ENCODE data around the gene MYBPC3. TPM values are rescaled to one million over a fixed set of nuclear protein-coding genes. Genes with fewer than 3 reads are reported as not detected.
"Not testable (repeated sequence)": the region's sequence is repeated elsewhere in the genome, so short reads cannot be mapped to it uniquely, and the experiment has no call there.

MYBPC3 gene
- total RNA-seq, 1 experiment from 2014 or later: 0.67 TPM

DNA sequence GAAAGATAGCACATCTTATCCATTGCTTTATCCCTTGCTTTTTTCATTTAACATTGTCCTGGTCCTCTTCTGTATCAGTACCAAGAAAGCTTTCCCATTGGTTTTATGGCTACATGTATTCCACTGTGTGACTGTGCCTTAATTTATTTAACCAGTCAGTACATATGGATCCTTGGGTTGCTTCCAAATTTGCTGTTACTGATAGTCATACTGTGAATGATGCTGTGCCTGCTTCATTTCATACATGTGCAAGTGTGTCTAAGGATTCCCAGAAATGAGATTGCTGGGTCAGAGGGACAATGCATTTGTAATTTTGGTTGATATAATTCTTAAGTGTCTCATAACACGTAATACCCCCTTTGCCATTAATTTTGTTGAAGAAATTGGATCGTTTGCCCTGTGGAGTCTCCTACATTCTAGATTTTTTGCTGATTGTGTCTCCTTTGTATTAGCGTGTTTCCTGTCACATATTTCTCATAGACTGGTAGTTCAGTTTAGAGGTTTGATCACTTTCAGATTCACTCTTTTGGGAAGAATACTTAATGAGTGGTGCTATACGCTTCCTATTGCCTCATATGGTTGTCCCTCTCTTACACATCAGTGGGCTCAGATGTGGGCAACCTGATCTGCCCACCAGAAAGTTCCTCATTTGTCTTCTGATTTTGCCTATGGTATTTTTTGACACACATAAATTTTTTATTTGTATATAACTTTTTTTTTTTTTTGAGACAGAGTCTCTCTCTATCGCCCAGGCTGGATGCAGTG, 35.3 kb downstream of the MYBPC3 start:
- H3K4me2 ChIP-seq (ENCODE audit: low read depth, low read length, poor library complexity, severe bottlenecking): peak overlapping the region; percentile 66
- peaks cover 31% of the 10 kb centered on the region for H3K4me1 ChIP-seq (ENCODE audit: low read length)
- H3K9me3 ChIP-seq (ENCODE audit: low read length): no peaks in the 10 kb centered on the region
- H3K79me2 ChIP-seq (ENCODE audit: low read length): peaks cover 6% of the 10 kb centered on the region; the same call in 1 of the 2 replicates
- no peaks in the 10 kb centered on the region for H3K9me2 ChIP-seq (replicated peaks; ENCODE audit: insufficient read depth, low read length)
- H2AFZ ChIP-seq (ENCODE audit: low read length): no peak overlapping the region
- peak overlapping the region; percentile 16; the same call in 1 of the 2 replicates for H3K4me3 ChIP-seq (ENCODE audit: low read length)
- H3K27ac ChIP-seq (ENCODE audit: low read length): peak overlapping the region; percentile 97
- H3K27me3 ChIP-seq (ENCODE audit: low read length): no peaks in the 10 kb centered on the region
- DNase-seq: peak; percentile 77
- peak overlapping the region; percentile 48 for H3K9ac ChIP-seq (ENCODE audit: low read length)
- H4K20me1 ChIP-seq (ENCODE audit: insufficient read depth, low read depth, low read length): no peaks in the 10 kb centered on the region
- H3K36me3 ChIP-seq (ENCODE audit: insufficient read depth, low read length): peaks cover 17% of the 10 kb centered on the region; the same call in 1 of the 2 replicates

GRCh38 chr11:47316501-47316900, 36.0 kb downstream of the MYBPC3 start:
- not testable (repeated sequence) for H2AFZ ChIP-seq (ENCODE audit: low read length); DNase-seq; H4K20me1 ChIP-seq (ENCODE audit: insufficient read depth, low read depth, low read length); H3K9me3 ChIP-seq (ENCODE audit: low read length); H3K27me3 ChIP-seq (ENCODE audit: low read length); H3K9me2 ChIP-seq (replicated peaks; ENCODE audit: insufficient read depth, low read length); H3K79me2 ChIP-seq (ENCODE audit: low read length); H3K4me2 ChIP-seq (ENCODE audit: low read depth, low read length, poor library complexity, severe bottlenecking); H3K4me3 ChIP-seq (ENCODE audit: low read length)
- Histone ChIP-seq H3K9ac (ENCODE audit: low read length) (peak overlapping the region; percentile 48; the same call in 1 of the 2 replicates), H3K4me1 (ENCODE audit: low read length) (peaks cover 31% of the 10 kb centered on the region), H3K36me3 (ENCODE audit: insufficient read depth, low read length) (peaks cover 22% of the 10 kb centered on the region; the same call in 1 of the 2 replicates), H3K27ac (ENCODE audit: low read length) (peak overlapping the region; percentile 97)

DNA sequence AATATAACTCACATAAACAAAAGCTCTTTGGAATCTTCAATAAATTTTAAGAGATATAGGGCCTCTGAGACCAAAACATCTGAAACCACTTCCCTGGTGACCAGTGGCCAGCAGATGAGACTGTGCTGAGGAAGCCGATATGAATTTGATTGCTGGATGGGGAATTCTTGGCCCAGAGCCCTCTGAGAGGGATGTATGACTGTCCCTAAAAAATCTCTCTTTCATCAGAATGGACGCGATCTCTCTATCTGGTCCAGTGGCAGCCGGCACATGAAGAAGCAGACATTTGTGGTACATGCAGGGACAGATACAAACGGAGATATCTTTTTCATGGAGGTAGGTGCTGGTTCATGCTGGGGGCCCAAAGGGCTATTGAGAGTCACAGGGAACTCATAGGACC, 37.5 kb downstream of the MYBPC3 start:
- no peaks in the 10 kb centered on the region for H3K9me2 ChIP-seq (replicated peaks; ENCODE audit: insufficient read depth, low read length)
- no peak for DNase-seq
- H3K79me2 ChIP-seq (ENCODE audit: low read length): peaks cover 8% of the 10 kb centered on the region; the same call in 1 of the 2 replicates
- H3K4me3 ChIP-seq (ENCODE audit: low read length): no peak overlapping the region
- H3K9ac ChIP-seq (ENCODE audit: low read length): no peak overlapping the region
- peak overlapping the region; percentile 48; the same call in 1 of the 2 replicates for H3K27ac ChIP-seq (ENCODE audit: low read length)
- H3K36me3 ChIP-seq (ENCODE audit: insufficient read depth, low read length): peaks cover 26% of the 10 kb centered on the region; the same call in 1 of the 2 replicates
- H3K27me3 ChIP-seq (ENCODE audit: low read length): no peaks in the 10 kb centered on the region
- H2AFZ ChIP-seq (ENCODE audit: low read length): no peak overlapping the region
- H3K9me3 ChIP-seq (ENCODE audit: low read length): no peaks in the 10 kb centered on the region
- H4K20me1 ChIP-seq (ENCODE audit: insufficient read depth, low read depth, low read length): no peaks in the 10 kb centered on the region
- no peak overlapping the region for H3K4me2 ChIP-seq (ENCODE audit: low read depth, low read length, poor library complexity, severe bottlenecking)
- H3K4me1 ChIP-seq (ENCODE audit: low read length): peaks cover 31% of the 10 kb centered on the region

GRCh38 chr11:47308050-47308823, 44.3 kb downstream of the MYBPC3 start:
- no peak overlapping the region for H3K27ac ChIP-seq (ENCODE audit: low read length)
- no peak overlapping the region for H3K4me3 ChIP-seq (ENCODE audit: low read length)
- DNase-seq: no peak
- H3K9me3 ChIP-seq (ENCODE audit: low read length): no peaks in the 10 kb centered on the region
- H3K27me3 ChIP-seq (ENCODE audit: low read length): no peaks in the 10 kb centered on the region
- no peak overlapping the region for H2AFZ ChIP-seq (ENCODE audit: low read length)
- H3K79me2 ChIP-seq (ENCODE audit: low read length): peaks cover 7% of the 10 kb centered on the region; the same call in 1 of the 2 replicates
- peaks cover 26% of the 10 kb centered on the region; the same call in 1 of the 2 replicates for H3K36me3 ChIP-seq (ENCODE audit: insufficient read depth, low read length)
- no peak overlapping the region for H3K4me2 ChIP-seq (ENCODE audit: low read depth, low read length, poor library complexity, severe bottlenecking)
- H3K4me1 ChIP-seq (ENCODE audit: low read length): peaks cover 21% of the 10 kb centered on the region
- no peaks in the 10 kb centered on the region; the same call in 1 of the 2 replicates for H4K20me1 ChIP-seq (ENCODE audit: insufficient read depth, low read depth, low read length)
- H3K9ac ChIP-seq (ENCODE audit: low read length): no peak overlapping the region
- H3K9me2 ChIP-seq (replicated peaks; ENCODE audit: insufficient read depth, low read length): no peaks in the 10 kb centered on the region

DNA sequence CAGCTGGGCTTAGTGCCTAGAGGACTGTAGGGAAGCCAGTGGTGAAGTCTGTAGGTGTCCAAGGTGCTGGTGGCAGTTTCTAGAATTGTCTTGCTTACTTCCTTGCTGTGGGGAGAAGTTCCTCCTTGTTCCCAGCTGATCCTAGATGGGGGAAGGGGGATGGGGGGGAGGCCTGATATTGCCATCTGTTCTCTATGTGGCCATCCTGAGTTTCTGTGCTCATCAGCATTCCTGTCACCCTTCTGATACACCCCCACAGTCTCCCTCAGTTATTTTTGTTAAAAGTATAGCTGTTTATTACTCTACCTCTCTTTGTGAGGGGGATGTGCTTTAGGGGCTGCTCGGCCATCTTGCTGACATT, 46.0 kb downstream of the MYBPC3 start:
- Histone ChIP-seq H3K79me2 (ENCODE audit: low read length) (peaks cover 16% of the 10 kb centered on the region; the same call in 1 of the 2 replicates), H4K20me1 (ENCODE audit: insufficient read depth, low read depth, low read length) (no peaks in the 10 kb centered on the region; the same call in 1 of the 2 replicates), H3K36me3 (ENCODE audit: insufficient read depth, low read length) (peaks cover 33% of the 10 kb centered on the region), H3K9ac (ENCODE audit: low read length) (peak overlapping the region; percentile 32), H3K4me2 (ENCODE audit: low read depth, low read length, poor library complexity, severe bottlenecking) (no peak overlapping the region), H3K4me3 (ENCODE audit: low read length) (no peak overlapping the region), H2AFZ (ENCODE audit: low read length) (no peak overlapping the region), H3K9me3 (ENCODE audit: low read length) (no peaks in the 10 kb centered on the region), H3K27ac (ENCODE audit: low read length) (peak overlapping the region; percentile 65), H3K9me2 (replicated peaks; ENCODE audit: insufficient read depth, low read length) (no peaks in the 10 kb centered on the region), H3K27me3 (ENCODE audit: low read length) (no peaks in the 10 kb centered on the region), H3K4me1 (ENCODE audit: low read length) (peaks cover 21% of the 10 kb centered on the region)
- DNase-seq: no peak

DNA sequence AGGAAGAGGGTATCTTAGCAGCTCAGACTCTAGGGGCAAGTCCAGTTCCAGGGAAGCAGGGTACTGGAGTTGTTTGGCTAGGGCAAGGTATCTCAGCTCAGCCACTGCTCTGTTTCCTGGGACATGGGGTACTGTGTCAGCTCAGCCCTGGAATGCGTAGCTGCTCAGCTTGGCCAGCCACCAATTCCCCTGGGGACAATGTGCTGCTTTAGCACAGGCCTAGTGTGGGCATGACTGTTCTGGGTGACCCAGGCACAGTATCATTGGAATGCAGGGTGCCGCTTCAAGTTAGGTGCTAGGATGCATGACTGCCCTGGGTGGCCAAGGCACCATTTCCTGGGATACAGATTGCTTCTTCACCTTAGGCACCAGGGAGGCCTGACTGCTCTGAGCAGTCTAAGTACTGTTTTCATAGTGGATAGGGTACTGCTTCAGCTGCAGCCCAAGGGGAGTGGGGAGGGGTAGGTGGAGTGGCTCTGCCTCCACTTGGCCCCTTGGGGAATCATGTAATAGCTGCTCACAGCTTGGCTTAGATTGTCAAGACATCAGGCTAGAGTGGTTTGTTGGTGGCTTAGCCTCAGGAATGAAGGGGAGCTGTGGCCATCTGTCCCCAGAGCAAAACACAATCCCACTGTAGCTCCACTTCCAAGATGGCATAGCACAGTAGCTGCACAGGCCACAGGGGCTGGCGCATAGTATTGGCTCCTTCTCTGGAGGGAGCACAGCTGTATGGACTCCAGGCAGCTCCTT, 46.6 kb downstream of the MYBPC3 start:
- Histone ChIP-seq H3K4me1 (ENCODE audit: low read length) (peaks cover 21% of the 10 kb centered on the region), H3K9me2 (replicated peaks; ENCODE audit: insufficient read depth, low read length) (no peaks in the 10 kb centered on the region), H3K36me3 (ENCODE audit: insufficient read depth, low read length) (peaks cover 31% of the 10 kb centered on the region), H4K20me1 (ENCODE audit: insufficient read depth, low read depth, low read length) (no peaks in the 10 kb centered on the region; the same call in 1 of the 2 replicates), H2AFZ (ENCODE audit: low read length) (no peak overlapping the region), H3K4me3 (ENCODE audit: low read length) (no peak overlapping the region), H3K79me2 (ENCODE audit: low read length) (peaks cover 14% of the 10 kb centered on the region; the same call in 1 of the 2 replicates), H3K27ac (ENCODE audit: low read length) (peak overlapping the region; percentile 65), H3K9ac (ENCODE audit: low read length) (peak overlapping the region; percentile 32), H3K4me2 (ENCODE audit: low read depth, low read length, poor library complexity, severe bottlenecking) (peak overlapping the region; percentile 15), H3K27me3 (ENCODE audit: low read length) (no peaks in the 10 kb centered on the region), H3K9me3 (ENCODE audit: low read length) (no peaks in the 10 kb centered on the region)
- no peak for DNase-seq

GRCh38 chr11:47302853-47303252, 49.6 kb downstream of the MYBPC3 start:
- no peak for DNase-seq
- no peak overlapping the region for H2AFZ ChIP-seq (ENCODE audit: low read length)
- no peak overlapping the region for H3K9ac ChIP-seq (ENCODE audit: low read length)
- no peak overlapping the region for H3K4me2 ChIP-seq (ENCODE audit: low read depth, low read length, poor library complexity, severe bottlenecking)
- no peak overlapping the region for H3K27ac ChIP-seq (ENCODE audit: low read length)
- no peak overlapping the region for H3K4me3 ChIP-seq (ENCODE audit: low read length)
- H3K4me1 ChIP-seq (ENCODE audit: low read length): peaks cover 21% of the 10 kb centered on the region
- no peaks in the 10 kb centered on the region for H3K9me3 ChIP-seq (ENCODE audit: low read length)
- H4K20me1 ChIP-seq (ENCODE audit: insufficient read depth, low read depth, low read length): no peaks in the 10 kb centered on the region; the same call in 1 of the 2 replicates
- H3K79me2 ChIP-seq (ENCODE audit: low read length): peaks cover 21% of the 10 kb centered on the region
- peaks cover 46% of the 10 kb centered on the region for H3K36me3 ChIP-seq (ENCODE audit: insufficient read depth, low read length)
- no peaks in the 10 kb centered on the region for H3K9me2 ChIP-seq (replicated peaks; ENCODE audit: insufficient read depth, low read length)
- no peaks in the 10 kb centered on the region for H3K27me3 ChIP-seq (ENCODE audit: low read length)

All from Karpas-422 (cell line).